Epidermal melanocyte (primary cell): Measurements from ENCODE around the gene FAM193B.

Source experiments
- DNase-seq: peaks from one replicate; pipeline ENCODE4 v3.0.0; 2011; ENCODE audit warnings: low spot score; ENCODE audit not compliant: insufficient read length

Gene FAM193B

DNA sequence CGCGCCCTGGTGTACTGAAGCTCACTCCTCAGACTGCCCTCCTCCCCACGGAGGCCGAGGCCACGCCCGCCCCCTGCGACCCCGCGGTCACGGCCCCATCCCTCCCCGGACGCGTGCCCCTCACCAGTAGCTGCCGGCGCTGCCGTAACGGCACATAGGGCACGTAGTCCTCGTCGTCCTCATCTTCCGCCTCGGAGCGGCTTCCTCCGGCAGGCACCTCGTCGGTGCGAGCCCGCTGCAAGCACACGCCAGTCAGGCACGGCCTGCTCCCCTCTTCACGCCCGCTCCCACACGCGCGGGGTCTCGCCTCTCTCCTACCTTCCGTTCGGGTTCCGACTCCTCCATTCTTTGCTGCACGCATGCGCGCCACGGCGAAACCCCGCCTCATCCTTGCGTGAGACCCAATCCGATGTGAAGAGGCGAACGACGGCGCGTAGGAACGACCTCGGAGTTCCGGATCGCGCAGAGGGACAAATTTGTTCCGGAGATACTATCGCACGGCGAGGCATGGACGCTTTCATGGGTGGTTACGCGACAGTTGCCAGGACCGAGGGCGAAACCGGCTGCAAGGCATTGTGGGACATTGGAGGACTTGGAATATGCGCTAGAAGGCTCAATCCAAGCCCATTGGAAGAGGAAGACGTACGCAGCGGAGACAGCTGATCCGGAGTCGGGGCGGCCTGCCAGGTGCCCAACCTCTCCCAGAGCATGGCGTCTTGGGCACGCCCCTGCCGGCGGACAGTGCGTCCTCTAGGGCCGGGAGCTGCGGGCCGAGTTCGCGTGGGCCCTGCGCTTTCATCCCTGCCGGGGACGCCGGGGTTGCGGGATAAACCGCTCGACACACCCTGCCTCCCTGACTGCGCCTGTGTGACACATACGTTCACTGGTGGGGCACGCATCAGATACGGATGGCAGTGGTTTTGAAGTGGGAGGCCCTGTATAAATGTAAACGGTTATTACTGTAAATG lies 37.5 kb downstream of the FAM193B start, which contains the start of gene DDX41:
Gene DDX41 (minus strand): TSS at position 361 of the 968 bp plus-strand sequence. CDS start 16 bp downstream, at position 345.
- peak; percentile 100 for DNase-seq

DNA sequence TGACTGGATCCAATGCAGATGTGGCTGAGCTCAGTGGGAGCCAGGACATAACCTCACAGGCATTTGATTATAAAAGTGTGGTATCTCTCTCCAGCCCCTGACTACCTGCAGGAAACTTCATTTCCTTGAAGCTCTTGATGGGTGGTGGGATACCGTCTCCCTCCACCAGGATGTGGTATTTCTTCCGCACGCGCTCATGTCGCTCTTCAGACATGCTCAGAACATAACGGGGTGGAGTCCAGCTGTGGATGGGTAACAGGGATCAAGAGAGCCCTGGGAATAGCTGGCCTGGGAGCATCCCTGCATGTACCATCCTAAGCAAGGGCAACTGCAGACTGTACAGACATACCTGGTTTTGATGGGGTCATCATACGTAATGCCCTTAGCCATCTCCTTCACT lies 38.8 kb downstream of the FAM193B start:
- DNase-seq: no peak

DNA sequence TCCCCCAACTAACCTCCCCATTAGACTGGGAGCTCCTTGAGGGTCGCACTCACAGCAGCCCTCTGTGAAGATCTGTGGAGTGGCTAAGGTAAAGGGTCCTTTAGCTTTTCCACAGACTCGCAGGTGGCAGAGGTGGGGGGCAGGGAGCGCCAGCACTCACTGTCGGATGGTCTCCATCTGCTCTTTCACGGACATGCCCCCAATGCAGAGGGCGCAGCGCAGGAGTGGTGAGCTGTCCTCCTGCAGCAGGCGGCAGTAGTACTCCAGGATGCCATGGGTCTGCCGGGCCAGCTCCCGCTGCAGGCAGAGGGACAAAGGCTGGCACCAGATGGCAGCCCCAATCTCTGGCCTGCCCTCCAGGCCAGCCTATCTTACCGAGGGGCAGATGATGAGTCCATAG lies 39.8 kb downstream of the FAM193B start:
- DNase-seq: no peak

GRCh38 chr5:177513500-177513899 lies 40.9 kb downstream of the FAM193B start:
- DNase-seq: no peak

GRCh38 chr5:177512736-177513380 lies 41.5 kb downstream of the FAM193B start:
- no peak for DNase-seq

- DNase-seq: no peak
Observed at GRCh38 chr5:177511796-177512675, 42.3 kb downstream of the FAM193B start.

DNA sequence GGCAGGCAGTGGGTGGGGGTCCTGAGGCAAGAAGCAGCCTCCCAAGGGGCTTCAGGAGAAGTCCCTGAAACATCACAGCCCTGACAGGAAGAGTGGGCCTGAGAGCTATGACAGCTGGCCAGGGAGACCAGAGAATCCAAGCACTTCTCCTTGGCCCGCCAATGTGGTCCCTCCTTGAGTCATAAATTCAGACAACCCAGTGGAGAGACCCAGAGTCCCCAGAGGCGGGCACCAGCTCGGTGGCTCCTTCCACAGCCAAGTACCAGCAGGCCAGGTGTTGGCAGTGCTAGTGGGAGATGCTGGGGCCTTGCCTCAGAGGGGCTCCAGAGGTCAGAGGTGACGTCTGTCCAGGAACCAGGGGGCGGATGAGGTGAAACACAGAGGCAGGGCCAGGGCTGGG lies 43.2 kb downstream of the FAM193B start:
- no peak for DNase-seq

GRCh38 chr5:177510567-177511053 lies 43.8 kb downstream of the FAM193B start:
- no peak for DNase-seq

DNA sequence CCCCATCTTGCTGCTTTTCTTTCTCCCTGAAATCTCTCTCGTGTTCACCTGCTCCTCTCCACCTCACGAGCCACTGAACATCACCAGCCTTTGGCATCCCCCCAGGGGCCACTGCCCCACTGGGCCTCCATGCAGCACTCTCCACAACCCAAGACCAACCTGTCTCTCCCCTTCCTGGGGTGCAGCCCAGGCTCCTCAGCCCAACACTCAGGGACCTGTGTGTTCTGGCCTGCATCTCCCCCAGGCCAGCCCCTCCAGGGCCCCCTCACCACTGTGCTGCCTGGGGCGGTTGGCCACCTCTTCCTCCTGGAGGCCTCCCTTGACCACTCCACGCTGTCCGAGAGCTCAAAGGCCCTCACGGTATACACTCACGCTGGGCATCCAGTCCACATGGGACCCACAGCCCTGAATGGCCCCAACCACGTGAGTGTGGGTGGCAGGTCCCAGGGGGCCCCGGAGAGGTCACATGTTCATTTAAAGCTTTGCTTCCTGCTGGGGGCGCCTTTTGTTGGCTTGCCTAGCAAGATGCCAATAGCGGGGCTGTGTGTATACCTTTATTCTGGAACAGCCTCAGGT lies 44.3 kb downstream of the FAM193B start:
- no peak for DNase-seq

DNA sequence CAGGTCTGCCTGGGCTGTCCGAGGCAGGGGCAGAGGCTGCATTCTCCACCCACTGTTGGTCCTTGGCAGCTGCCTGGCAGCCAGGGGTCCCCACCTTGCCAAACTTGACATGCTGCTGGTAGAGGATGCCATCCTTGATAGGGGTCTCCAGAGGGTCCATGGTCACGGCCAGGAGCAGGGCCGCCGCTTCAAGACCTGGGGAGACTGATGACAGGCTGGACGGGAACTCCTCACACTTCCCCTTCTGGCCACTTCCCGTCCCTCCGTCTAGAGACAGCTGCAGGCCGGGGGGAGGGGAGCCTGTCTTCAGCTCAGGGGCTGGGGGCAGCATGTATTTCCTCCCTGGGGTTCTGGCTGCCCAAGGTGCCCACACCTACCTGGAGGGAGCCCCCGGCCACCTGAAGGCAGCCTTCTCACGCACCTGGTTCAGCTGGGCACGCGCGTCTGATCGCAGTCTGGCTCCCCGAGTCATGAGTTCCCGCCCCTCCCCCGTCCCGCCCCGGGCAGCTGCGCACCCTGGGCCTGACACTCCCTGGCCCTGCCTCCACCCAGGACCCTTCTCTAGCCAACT lies 44.9 kb downstream of the FAM193B start, which contains the start of gene DOK3:
Gene DOK3 (minus strand): TSS at position 446 of the 571 bp plus-strand sequence. CDS start 286 bp downstream, at position 160.
- no peak for DNase-seq

- no peak for DNase-seq
Observed at GRCh38 chr5:177508837-177509236, 45.5 kb downstream of the FAM193B start.

- no peak for DNase-seq
Observed at GRCh38 chr5:177508221-177508611, 46.1 kb downstream of the FAM193B start.

DNA sequence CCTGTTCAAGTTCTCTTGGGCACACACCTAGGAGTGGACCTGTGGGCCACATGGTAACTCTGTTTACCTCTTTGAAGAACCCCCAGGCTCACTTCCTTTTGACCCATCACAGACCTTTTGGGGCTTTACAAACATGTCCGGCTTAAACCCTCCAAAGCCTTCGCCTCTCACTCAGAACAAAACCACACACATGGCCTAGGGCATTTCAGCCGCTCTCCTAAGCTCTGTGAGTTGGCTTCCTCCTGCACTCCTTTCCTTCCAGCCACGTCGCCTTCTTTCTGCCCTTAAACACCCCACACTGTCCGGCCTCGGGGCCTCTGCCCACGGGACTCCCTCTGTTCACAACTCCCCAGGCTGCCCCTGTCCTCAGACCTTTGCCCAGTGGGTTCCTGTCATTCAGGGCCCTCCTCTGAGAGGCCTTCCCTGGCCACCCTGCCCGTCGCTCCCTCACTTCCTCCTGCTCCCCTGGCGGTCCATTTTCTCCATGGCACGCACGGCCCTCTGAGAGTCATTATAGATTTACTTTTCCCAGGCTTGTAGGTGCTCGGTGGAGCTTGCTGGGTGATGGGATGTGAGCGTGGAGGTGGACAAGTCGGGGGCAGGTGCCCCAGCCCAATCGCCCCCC lies 46.7 kb downstream of the FAM193B start:
- no peak for DNase-seq

- DNase-seq: no peak
Observed at GRCh38 chr5:177507165-177507564, 47.2 kb downstream of the FAM193B start.

- no peak for DNase-seq
Observed at GRCh38 chr5:177505075-177505474, 49.3 kb downstream of the FAM193B start.

DNA sequence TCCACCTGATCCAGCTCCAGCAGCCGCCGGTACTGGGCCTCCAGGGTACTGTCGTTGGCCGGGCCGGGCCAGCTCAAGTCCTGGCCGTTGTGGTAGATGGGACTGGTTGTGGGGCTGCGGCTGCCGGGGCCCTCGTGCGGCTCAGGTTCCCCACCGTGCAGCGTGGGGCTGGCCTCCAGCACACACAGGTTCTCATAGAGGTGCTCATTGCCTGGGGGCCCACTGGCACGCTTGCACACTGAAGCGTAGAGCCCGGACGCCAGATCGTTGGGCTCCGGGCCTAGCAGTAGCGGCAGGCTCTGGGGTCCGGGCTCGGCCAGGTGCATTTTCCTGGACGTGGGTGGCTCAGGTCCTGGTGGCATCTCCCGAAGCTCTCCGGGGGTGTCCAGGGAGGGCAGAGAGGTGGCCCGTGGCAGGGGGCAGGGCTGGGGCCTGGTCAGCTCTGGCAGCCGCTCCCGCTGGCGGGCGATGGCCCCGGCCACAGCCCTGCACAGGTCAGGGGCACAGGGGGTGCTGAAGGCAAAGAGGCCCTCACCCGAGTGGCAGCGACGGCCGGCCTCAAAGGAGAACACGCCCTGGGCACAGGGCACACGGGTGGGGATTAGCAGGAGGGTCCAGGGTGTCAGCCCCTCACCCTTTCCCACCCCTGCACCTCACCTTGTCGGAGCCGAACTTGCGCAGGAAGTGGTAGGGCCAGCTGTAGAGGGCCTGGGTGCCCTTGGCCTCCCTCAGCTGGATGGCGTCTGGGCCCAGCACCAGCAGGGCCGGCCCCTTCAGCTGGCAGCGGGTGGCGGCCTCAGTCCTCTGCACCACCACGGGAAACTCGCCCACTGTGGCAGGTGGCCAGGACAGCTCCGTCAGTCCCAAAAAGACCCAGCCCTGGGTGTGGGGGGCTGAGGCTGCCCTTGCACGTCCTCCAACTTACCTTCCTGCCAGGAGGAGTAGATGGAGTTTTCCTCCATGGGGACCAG lies 50.0 kb downstream of the FAM193B start:
- DNase-seq: no peak

DNA sequence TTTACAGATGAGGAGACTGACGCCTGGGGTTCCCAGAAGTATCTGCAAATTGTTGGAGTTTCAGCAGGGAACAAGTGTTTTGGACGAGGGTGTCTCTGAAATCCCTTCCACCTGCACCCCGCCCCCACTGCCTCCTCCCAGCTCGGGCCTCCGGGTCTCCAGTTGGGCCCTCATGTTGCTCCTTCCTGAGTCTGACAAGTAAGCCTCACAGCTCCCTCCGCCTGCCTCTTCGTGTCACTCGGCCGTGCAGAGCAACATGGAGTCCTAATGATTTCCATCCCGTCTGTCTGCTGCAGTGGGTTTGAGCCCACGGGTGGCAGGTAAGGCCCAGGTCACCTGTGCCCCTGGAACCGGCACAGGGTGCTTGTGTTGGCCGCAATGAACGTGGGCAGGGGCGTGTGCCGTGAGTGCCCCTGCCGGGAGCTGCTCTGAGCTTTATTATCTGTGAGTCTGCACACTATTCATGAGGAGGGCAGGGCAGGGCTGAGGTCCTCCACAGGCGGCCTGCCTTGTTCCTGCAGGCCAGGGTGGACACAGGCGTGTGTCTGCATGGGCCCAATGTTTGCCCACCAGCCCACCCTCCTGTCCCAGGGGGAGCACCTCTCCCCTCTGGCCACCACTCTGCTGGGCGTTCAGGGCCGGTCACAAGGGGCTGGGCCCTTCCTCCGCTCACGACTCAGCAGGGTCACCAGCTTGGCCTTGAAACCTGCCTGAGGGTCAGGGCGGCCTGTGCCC lies 50.8 kb downstream of the FAM193B start:
- DNase-seq: no peak

DNA sequence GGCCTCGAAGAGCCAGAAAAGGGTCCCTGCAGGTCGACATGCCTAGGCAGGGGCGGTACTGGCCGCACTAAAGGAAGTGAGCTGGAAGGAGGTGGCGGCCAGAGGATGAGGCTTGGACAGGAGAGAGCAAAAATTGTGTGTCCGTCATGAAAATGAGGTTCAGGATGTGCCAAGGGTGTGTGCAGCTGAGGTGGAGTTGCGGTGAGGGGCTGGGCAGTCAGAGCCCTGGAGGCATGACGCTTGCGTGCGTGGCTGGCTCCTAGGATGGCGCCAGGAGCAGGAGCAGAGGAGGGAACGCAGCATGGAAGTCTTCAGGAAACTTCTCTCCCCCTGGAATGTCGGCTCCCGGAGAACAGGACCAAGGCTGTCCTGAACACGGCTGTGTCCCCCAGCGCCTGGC lies 51.5 kb downstream of the FAM193B start:
- DNase-seq: no peak
